HG03575 (cell line): Measurements from ENCODE around the gene PRLR.
"Not testable (repeated sequence)": the region's sequence is repeated elsewhere in the genome, so short reads cannot be mapped to it uniquely, and the experiment has no call there.

Experiments used
- ATAC-seq: cut with Tn5 transposase; IDR thresholded peaks from one replicate; pipeline ENCODE4 v1.9.1; 2021; ENCODE audit not compliant: unreplicated experiment, insufficient number of reproducible peaks, low FRiP score; ENCODE audit errors: extremely low read depth

PRLR gene

GRCh38 chr5:35061211-35061770 lies 169.0 kb downstream of the PRLR start:
- ATAC-seq, result no peak

- no peak for ATAC-seq
These were observed 170.1 kb downstream of the PRLR start for GRCh38 chr5:35060236-35060635.

GRCh38 chr5:35059251-35059650 lies 171.0 kb downstream of the PRLR start:
- ATAC-seq, result no peak

- ATAC-seq, result peak; percentile 69
These were observed 171.9 kb downstream of the PRLR start for GRCh38 chr5:35058374-35058788.

- no peak for ATAC-seq
These were observed 173.6 kb downstream of the PRLR start for GRCh38 chr5:35056686-35057085.

GRCh38 chr5:35052838-35053237 lies 177.4 kb downstream of the PRLR start:
- no peak for ATAC-seq

- ATAC-seq, result no peak
These were observed 179.7 kb downstream of the PRLR start for GRCh38 chr5:35050541-35051126.

GRCh38 chr5:35048910-35049309 lies 181.4 kb downstream of the PRLR start:
- no peak for ATAC-seq

- no peak for ATAC-seq
These were observed 182.4 kb downstream of the PRLR start, which contains the start of gene AGXT2 for GRCh38 chr5:35047785-35048404. AGXT2 (minus strand) TSS chr5:35047949; CDS start chr5:35047892, 57 bp downstream.

- ATAC-seq, result no peak
These were observed 183.5 kb downstream of the PRLR start for GRCh38 chr5:35046774-35047173.

- ATAC-seq, result no peak
These were observed 185.0 kb downstream of the PRLR start for GRCh38 chr5:35045280-35045679.

GRCh38 chr5:35044649-35045048 lies 185.6 kb downstream of the PRLR start:
- ATAC-seq, result no peak

- ATAC-seq, result no peak
These were observed 187.5 kb downstream of the PRLR start for GRCh38 chr5:35042781-35043180.

GRCh38 chr5:35041261-35041660 lies 189.0 kb downstream of the PRLR start:
- ATAC-seq, result no peak

- ATAC-seq, result no peak
These were observed 191.4 kb downstream of the PRLR start for GRCh38 chr5:35038891-35039290.

GRCh38 chr5:35036536-35036935 lies 193.8 kb downstream of the PRLR start:
- ATAC-seq, result no peak

GRCh38 chr5:35035929-35036328 lies 194.4 kb downstream of the PRLR start:
- not testable (repeated sequence) for ATAC-seq

GRCh38 chr5:35035271-35035670 lies 195.0 kb downstream of the PRLR start:
- no peak for ATAC-seq

- ATAC-seq, result no peak
These were observed 197.9 kb downstream of the PRLR start for GRCh38 chr5:35032356-35032755.

- no peak for ATAC-seq
These were observed 199.0 kb downstream of the PRLR start for GRCh38 chr5:35031276-35031675.
